Ammon's horn (tissue), 1 donor: ENCODE results near the gene SCMH1.
A peak's percentile ranks its signal among the peaks of the same experiment; 100 is the strongest.

Experiments
- DNase-seq: peaks from one replicate; pipeline ENCODE4 v3.0.0-alpha.2; 2016; ENCODE audit warnings: low spot score

SCMH1 gene

DNA sequence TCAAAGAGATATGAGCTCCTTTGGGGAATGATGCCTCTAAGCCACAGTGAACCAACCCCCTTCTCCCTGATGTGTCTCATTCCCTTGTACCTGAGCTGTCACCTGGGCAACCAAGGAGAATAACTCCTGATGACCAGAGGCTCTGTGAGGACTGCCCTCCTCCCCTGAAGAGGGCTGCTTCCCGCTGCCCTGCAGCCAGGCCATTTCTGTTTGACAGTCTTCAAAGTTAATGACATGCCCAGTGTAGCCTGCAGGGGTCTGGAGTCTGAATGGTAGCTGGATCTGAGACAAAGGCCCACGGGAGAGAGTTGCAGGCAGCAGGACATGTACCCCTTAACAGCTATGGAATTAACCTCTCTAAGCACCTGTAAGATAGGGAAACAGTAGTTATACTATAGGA is 217.2 kb downstream of the SCMH1 start:
- DNase-seq: no peak

GRCh38 chr1:41023279-41023990 is 218.7 kb downstream of the SCMH1 start:
- DNase-seq: no peak

GRCh38 chr1:41022424-41022823 is 219.7 kb downstream of the SCMH1 start:
- no peak for DNase-seq

- no peak for DNase-seq
These were observed 220.4 kb downstream of the SCMH1 start, which contains the start of gene SLFNL1 for GRCh38 chr1:41021526-41022308. Gene SLFNL1 (minus strand): TSS chr1:41021725. CDS start chr1:41020660, 1,065 bp downstream.

GRCh38 chr1:41020654-41021053 is 221.5 kb downstream of the SCMH1 start:
- no peak for DNase-seq

DNA sequence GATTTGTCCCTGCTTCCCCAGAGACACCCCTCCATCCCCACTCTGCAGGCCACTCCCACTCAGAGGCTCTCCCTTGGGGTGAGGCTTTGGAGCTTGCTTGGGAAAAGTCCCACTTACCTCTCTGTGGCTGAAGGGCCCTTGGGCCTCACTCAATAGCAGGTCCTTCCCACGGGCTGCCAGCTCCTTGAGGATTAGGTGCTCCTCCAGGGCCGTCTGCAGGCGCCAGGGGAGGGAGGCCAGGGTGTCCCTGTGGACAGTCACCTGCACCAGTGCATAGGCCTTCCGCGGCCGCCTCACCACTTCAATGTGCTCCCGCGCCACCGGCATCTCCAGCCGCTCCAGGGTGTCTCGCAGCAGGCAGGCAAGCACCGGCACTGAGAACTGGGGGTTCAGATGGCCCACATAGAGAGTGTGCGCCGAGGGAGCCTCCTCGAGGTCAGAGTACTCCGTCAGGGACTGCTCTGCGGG is 222.0 kb downstream of the SCMH1 start:
- DNase-seq: no peak

DNA sequence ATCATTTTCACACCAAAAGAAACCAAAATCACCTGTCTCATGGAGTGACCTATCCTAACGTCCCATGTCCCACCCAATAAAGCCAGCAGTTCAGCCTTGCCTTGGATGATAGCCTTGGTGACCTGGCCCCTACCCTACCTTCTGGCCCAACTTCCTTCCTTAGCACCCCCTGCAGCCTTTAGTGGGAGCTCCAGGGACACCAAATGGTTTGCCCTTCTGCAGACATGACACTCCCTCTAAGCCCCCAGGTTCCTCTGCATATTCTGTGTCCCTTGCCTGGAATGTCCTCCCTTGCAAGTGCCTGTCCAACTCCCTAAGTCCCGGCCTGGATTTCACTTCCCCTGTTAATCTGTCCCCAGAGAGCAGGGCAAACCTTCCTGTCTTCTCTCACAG is 222.8 kb downstream of the SCMH1 start:
- DNase-seq: no peak

DNA sequence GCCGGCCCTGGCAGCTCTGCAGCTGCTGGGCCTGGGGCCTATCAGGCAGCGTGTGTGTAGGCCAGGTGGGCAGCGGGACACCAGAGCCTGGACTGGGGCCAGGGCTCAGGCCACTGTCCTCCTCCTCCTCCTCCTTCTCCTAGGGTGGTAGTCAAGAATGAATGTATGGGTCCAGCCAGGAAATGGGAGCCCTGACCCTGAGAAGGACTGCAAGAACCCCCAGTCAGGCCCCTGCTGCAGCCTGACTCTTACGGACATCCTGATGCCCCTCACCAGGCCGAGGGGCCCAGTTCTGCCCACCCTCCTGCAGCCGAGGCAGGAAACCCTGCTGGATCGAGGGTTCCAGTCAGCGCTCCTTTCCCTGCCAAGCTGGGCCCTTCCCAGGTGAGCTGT is 224.1 kb downstream of the SCMH1 start:
- no peak for DNase-seq

DNA sequence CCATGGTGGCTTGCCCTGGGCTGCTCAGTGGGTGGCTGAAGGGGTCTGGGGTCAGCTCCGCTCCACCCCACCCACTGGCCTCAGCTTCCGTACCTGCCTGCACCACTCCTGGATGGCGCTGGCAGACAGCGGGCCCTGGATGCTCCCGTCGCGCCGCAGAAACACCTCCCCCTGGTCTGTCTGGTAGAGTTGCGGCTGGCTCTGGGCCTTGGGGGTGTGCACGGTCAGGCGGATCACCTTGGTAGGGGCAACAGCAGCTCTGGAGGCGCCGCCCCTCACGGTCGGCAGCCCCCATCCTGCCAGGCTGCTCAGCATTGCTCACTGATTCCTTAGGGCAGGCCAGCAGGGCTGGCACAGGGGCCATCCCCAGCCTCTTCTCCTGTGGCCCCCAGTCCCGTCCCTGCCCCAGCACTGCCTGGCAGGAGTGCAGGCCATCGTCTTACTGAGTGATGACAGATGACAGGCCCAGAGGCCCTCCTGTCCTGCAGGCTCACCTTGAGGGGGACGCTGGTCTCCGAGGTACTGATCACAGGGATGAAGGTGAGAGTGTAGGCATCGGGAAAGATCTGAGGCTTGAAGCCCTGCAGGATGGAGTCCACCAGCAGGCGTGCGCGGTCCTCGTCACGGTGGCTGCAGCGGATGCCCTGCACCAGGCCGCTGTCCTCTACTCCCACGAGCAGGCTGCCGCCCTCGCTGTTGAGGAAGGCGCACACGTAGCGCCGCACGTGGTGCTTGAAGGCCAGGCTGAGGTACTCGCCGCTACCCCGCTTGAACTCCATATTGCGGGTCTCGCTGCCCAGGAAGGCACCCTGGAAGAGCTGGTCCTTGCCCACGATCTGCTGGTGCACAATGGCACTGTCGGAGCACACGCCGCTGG is 224.7 kb downstream of the SCMH1 start:
- DNase-seq: no peak

- DNase-seq: no peak
These were observed 226.1 kb downstream of the SCMH1 start for GRCh38 chr1:41015897-41016470.

- no peak for DNase-seq
These were observed 226.7 kb downstream of the SCMH1 start for GRCh38 chr1:41015281-41015896.

DNA sequence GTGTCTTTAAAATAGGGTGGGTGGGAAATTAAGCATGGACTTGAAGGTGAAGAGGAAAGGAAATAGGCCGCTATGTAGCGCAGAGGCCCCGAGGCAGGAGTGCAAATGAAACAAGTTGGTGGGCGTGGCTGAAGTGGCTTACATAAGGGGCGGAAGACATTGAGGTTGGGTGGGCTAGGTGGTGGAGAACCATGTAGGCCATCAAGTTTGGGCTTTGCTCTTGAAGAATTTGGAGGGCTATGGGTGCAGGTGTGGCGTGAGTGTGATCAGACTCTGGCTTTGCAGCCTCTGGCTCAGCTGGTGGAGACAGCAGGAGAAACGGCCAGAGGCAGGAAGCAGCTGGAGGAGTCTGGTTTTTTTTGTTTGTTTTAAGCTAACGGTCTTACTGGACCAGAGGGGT is 227.2 kb downstream of the SCMH1 start:
- DNase-seq: no peak

GRCh38 chr1:41013796-41014195 is 228.3 kb downstream of the SCMH1 start:
- no peak for DNase-seq

DNA sequence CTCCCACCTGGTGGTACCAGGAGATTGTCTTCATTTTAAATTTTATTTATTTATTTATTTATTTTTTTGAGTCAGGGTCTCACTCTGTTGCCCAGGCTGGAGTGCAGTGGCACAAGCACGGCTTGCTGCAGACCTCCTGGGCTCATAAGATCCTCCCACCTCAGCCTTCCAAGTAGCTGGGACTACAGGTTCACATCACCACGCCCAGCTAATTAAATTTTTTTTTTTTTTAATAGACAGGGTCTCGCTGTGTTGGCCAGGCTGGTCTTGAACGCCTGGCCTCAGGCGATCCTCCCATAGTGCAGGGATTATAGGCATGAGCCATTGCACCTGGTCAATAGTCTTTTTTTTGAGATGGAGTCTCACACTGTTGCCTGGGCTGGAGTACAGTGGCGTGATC is 229.1 kb downstream of the SCMH1 start:
- DNase-seq: no peak

DNA sequence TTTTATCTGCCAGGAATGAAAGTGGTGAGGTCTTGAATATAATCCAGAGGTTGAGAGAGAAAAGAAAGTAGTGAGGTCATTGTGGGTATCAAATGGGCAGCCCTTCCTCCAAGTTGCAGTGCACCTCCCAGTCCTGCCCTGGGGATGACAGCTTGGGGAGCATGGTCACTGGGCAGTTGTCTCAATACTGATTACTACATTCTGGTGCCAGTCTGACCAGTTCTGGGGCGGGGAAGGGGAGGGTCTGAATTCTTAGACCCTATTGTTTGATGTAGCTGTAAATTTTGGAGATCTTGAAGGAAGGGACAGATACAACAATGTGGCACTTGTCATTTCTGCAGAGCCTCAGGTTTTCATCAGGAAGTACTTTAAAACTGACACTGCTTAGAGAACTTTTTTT is 231.8 kb downstream of the SCMH1 start:
- DNase-seq: no peak

- no peak for DNase-seq
These were observed 232.6 kb downstream of the SCMH1 start for GRCh38 chr1:41009466-41009865.

GRCh38 chr1:41006942-41007865 is 234.9 kb downstream of the SCMH1 start:
- DNase-seq: no peak

GRCh38 chr1:41005876-41006275 is 236.2 kb downstream of the SCMH1 start:
- DNase-seq: no peak

- peak; percentile 97 for DNase-seq
These were observed 238.4 kb downstream of the SCMH1 start for GRCh38 chr1:41003640-41004220.

DNA sequence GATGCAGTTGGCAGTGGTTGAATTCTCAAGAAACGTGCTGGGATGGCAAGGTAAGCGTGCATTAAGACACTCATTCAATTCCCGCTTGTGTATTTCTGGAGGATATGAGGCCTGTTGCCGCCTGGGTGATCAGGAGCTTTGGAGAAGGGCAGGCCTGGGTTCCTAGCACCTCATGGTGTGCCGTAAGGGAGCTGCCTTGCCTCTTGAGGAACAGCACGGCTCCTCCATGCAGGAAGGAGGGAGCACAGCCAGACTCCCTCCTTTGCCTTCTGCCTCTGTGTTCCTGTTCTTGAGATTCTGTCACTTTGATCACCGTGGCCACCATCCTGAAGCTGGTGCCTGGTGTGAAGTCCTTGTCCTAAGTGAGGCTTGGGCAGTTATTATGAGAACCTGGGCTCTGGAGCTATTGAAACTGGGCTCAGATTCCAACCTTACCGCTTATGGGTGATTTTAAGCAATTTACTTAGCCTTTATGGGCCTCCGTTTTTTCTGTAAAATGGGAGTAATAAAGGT is 238.9 kb downstream of the SCMH1 start:
- DNase-seq: no peak
